LNCaP clone FGC (cell line): ENCODE data around the gene NF2.
"Not testable (repeated sequence)": the region's sequence is repeated elsewhere in the genome, so short reads cannot be mapped to it uniquely, and the experiment has no call there.

ENCODE experiments used
- DNase-seq: peaks from one replicate; pipeline ENCODE4 v3.0.0-alpha.2; 2011; ENCODE audit warnings: low read depth
- H3K4me3 ChIP-seq: 2 replicates; pipeline ENCODE4 v1.5.1; 2011; ENCODE audit warnings: mild to moderate bottlenecking, low read depth, low read length, control low read depth
- CTCF ChIP-seq: IDR thresholded peaks from 2 replicates; pipeline ENCODE4 v1.5.1; 2012; ENCODE audit warnings: mild to moderate bottlenecking; ENCODE audit not compliant: control insufficient read depth, insufficient read depth; ENCODE audit errors: extremely low read depth

NF2 gene

GRCh38 chr22:29603358-29604075 lies at the start of gene NF2:
Gene NF2, plus strand, starts transcription at chr22:29603633. Its CDS starts 366 bp downstream, at chr22:29603999.
- DNase-seq, result peak; percentile 98
- peak within 1 kb of the TSS; percentile 91 for H3K4me3 ChIP-seq
- TF ChIP-seq CTCF, result peak; percentile 22; the same call in 1 of the 2 replicates

- TF ChIP-seq CTCF, result no peak
- peak; percentile 15 for DNase-seq
- H3K4me3 ChIP-seq, result no peak overlapping the region
These were observed 48.3 kb upstream of the NF2 start for GRCh38 chr22:29555065-29555644.

- TF ChIP-seq CTCF, result no peak
- H3K4me3 ChIP-seq, result no peak overlapping the region
- DNase-seq, result no peak
These were observed 44.4 kb upstream of the NF2 start for GRCh38 chr22:29559030-29559429.

GRCh38 chr22:29559853-29560252 lies 43.6 kb upstream of the NF2 start:
- TF ChIP-seq CTCF, result no peak
- no peak for DNase-seq

GRCh38 chr22:29563652-29564460 lies 39.6 kb upstream of the NF2 start:
- H3K4me3 ChIP-seq, result no peak overlapping the region
- no peak for TF ChIP-seq CTCF
- no peak for DNase-seq

More at GRCh38 chr22:29559853-29560252, 43.6 kb upstream of the NF2 start:
- no peak overlapping the region for H3K4me3 ChIP-seq

GRCh38 chr22:29566513-29566912 lies 36.9 kb upstream of the NF2 start:
- not testable (repeated sequence) for H3K4me3 ChIP-seq, DNase-seq

GRCh38 chr22:29567338-29567737 lies 36.1 kb upstream of the NF2 start:
- no peak for TF ChIP-seq CTCF
- DNase-seq, result no peak
- H3K4me3 ChIP-seq, result no peak overlapping the region
